OCI-LY3 (cell line): ENCODE results near the gene LARGE1.

Source experiments
- EZH2phosphoT487 ChIP-seq: fragments of 200-600 bp; shearing (Covaris generic); IDR thresholded peaks from 2 replicates; pipeline ENCODE4 v1.6.1; 2018; ENCODE audit warnings: antibody characterized with exemption, mixed run types, low read depth
- TF ChIP-seq, protein P1 (sequence below): fragments of 200-600, 300-600 bp; sonication (generic); IDR thresholded peaks from 2 replicates; pipeline ENCODE4 v1.5.1; 2014; ENCODE audit warnings: antibody characterized with exemption, low read length, low read depth

DNA sequence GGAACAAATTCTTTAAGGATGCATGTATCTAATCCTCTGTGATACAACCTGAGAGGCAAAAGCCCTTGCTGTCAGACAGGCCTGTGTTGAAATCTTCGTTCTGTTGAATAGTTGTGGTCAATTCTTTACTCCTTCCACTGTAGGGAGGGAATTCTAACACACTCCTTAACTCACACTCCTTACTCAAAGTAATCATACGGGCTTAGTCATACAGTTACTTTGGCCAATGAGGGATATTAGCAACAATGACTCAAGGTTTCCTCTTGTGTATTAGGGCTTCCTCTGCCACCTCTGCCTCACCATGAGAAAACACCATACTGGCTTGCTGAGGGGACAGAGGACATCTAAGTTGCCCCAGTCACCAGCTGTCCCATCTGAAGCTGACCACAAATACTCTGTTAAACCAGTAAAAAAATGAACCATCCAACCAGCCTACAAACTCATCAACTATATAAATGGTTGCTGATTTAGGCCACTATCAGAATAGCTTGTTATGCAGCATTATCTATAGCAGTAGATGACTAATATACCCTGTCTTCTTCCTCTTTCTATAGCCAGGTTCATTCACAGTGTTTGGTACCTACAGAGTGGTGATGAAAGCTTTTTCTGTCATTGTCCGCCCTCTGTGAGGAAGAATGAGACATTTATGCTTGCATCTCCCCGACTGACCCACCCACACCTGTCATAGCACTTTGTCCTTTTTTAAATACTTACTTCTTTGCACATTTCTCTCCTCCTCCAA, 539.3 kb downstream of the LARGE1 start:
- no peak for TF ChIP-seq EZH2phosphoT487
- TF ChIP-seq, protein P1, sequence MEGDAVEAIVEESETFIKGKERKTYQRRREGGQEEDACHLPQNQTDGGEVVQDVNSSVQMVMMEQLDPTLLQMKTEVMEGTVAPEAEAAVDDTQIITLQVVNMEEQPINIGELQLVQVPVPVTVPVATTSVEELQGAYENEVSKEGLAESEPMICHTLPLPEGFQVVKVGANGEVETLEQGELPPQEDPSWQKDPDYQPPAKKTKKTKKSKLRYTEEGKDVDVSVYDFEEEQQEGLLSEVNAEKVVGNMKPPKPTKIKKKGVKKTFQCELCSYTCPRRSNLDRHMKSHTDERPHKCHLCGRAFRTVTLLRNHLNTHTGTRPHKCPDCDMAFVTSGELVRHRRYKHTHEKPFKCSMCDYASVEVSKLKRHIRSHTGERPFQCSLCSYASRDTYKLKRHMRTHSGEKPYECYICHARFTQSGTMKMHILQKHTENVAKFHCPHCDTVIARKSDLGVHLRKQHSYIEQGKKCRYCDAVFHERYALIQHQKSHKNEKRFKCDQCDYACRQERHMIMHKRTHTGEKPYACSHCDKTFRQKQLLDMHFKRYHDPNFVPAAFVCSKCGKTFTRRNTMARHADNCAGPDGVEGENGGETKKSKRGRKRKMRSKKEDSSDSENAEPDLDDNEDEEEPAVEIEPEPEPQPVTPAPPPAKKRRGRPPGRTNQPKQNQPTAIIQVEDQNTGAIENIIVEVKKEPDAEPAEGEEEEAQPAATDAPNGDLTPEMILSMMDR = no peak
